Measurements from ENCODE around the gene MACROH2A1.

Gene MACROH2A1

DNA sequence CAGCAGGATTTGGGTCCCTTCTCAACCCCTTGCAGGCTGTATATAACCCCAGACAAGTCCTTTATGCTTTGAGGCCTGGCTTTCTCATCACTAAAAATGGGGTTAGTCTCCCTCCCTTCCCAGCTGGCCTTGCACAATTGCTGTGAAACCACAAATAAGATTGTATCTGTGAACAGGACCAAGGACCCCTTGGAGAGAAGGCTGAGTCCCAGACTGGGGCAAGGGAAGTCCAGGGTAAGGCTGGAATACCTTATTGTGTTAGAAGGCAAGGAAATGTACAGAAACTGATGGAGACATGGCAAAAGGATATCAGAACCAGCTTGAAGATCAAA lies 11.4 kb downstream of the MACROH2A1 start:
- no peak overlapping the region for H3K4me3 ChIP-seq (ENCODE audit: control insufficient read depth, low read depth, low read length)
- TF ChIP-seq, protein P1, sequence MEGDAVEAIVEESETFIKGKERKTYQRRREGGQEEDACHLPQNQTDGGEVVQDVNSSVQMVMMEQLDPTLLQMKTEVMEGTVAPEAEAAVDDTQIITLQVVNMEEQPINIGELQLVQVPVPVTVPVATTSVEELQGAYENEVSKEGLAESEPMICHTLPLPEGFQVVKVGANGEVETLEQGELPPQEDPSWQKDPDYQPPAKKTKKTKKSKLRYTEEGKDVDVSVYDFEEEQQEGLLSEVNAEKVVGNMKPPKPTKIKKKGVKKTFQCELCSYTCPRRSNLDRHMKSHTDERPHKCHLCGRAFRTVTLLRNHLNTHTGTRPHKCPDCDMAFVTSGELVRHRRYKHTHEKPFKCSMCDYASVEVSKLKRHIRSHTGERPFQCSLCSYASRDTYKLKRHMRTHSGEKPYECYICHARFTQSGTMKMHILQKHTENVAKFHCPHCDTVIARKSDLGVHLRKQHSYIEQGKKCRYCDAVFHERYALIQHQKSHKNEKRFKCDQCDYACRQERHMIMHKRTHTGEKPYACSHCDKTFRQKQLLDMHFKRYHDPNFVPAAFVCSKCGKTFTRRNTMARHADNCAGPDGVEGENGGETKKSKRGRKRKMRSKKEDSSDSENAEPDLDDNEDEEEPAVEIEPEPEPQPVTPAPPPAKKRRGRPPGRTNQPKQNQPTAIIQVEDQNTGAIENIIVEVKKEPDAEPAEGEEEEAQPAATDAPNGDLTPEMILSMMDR (IDR thresholded peaks at IDR 0.05; ENCODE audit: control insufficient read depth, insufficient read depth, low read depth, low read length, missing control alignments): no peak
- DNase-seq (ENCODE audit: low read depth): no peak

DNA sequence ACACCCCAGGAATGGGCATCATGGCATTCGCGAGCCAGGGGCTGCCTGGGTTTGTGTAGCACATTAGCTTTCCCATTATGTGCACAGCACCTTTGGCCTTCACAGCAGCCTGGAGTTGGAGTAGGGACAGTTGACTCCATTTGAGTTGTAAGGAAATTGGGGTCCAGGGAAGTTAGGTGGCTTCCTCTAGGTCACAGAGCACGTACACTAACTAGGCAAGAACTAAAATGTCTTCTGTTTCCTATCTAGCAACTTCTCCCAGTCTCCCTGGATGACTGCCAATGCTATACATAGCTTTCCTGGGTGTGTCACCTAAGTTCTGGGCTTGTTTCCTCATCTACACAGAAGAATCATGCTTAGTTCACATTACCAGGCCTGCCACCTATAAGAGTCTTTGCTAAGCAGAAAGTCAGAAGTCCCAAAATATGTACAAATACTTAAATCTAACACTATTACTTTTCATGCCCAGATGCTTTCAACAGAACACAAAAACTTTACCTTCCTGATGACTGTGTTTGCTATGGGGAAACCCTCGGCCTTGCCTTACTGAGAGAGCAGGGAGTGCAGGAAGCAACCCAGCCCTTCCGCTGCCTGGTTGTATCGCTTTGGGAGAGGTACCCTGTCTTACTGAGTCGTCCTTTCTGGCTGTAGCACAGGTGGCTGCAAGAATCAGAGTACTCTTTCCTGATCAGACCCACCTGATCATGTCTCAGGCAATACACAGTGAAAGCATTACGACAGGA lies 12.0 kb downstream of the MACROH2A1 start:
- peak; percentile 82 for DNase-seq (ENCODE audit: low read depth)
- no peak overlapping the region for H3K4me3 ChIP-seq (ENCODE audit: control insufficient read depth, low read depth, low read length)
- TF ChIP-seq, protein P1 (IDR thresholded peaks at IDR 0.05; ENCODE audit: control insufficient read depth, insufficient read depth, low read depth, low read length, missing control alignments): no peak

DNA sequence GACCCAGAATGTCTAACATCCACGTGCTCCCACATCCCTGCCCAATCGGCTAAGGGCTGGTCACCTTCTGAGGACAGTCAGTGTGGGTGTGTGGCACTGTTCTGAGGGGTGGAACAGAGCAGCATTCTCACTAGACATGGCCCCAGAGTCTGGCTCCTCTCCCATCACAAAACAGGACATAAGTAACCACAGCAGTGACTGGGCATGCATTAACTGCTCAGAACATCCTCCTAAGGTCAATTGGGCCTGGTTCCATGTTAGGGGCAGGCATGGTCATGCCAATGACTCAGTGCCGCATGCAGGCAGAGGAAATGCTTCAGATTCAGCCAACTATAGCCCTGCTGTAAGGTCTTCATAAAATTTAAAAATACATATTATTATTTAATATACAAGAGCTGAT lies 12.9 kb downstream of the MACROH2A1 start:
- no peak overlapping the region for H3K4me3 ChIP-seq (ENCODE audit: control insufficient read depth, low read depth, low read length)
- DNase-seq (ENCODE audit: low read depth): no peak
- TF ChIP-seq, protein P1 (IDR thresholded peaks at IDR 0.05; ENCODE audit: control insufficient read depth, insufficient read depth, low read depth, low read length, missing control alignments): no peak

DNA sequence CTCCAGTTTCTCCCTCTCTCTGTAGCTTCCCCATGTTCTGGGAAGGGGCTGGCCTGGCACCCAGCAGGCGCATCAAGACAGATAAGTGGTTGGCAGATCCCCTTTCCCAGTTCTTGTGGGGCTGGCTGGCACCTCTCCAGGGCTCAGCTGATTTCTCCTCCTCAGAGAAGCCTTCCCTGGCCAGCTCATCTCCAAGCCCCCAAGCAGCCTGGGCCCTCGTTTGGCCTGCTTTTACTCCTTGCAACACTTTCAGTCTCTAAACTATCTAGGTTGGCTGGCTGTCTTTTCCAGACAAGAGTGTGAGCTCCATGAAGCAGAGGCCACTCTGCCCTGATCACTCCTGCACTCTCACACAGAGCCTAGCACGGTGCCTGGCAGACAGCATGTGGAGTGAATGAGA lies 13.5 kb downstream of the MACROH2A1 start:
- TF ChIP-seq, protein P1 (IDR thresholded peaks at IDR 0.05; ENCODE audit: control insufficient read depth, insufficient read depth, low read depth, low read length, missing control alignments): no peak
- no peak for DNase-seq (ENCODE audit: low read depth)
- H3K4me3 ChIP-seq (ENCODE audit: control insufficient read depth, low read depth, low read length): no peak overlapping the region

DNA sequence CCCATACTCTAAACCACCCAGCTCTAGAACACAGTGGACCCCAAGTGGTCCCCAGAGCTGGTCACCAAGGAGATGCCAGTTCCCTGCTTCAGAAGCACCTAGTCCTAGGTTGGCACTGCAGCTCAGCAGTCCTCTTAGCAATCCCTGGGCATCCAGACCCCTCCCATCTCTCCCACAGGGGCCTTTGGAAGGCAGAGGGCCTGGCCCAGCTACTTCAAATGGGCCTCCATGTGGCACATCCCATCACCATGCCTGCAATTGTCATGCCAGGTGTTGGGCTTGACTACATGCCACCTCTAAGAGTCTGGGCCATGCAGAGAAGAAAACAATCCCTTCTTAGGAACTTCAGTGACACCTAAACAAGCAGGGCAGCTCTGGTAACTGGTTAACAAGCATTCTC lies 14.1 kb downstream of the MACROH2A1 start:
- no peak overlapping the region for H3K4me3 ChIP-seq (ENCODE audit: control insufficient read depth, low read depth, low read length)
- DNase-seq (ENCODE audit: low read depth): no peak
- TF ChIP-seq, protein P1 (IDR thresholded peaks at IDR 0.05; ENCODE audit: control insufficient read depth, insufficient read depth, low read depth, low read length, missing control alignments): no peak

DNA sequence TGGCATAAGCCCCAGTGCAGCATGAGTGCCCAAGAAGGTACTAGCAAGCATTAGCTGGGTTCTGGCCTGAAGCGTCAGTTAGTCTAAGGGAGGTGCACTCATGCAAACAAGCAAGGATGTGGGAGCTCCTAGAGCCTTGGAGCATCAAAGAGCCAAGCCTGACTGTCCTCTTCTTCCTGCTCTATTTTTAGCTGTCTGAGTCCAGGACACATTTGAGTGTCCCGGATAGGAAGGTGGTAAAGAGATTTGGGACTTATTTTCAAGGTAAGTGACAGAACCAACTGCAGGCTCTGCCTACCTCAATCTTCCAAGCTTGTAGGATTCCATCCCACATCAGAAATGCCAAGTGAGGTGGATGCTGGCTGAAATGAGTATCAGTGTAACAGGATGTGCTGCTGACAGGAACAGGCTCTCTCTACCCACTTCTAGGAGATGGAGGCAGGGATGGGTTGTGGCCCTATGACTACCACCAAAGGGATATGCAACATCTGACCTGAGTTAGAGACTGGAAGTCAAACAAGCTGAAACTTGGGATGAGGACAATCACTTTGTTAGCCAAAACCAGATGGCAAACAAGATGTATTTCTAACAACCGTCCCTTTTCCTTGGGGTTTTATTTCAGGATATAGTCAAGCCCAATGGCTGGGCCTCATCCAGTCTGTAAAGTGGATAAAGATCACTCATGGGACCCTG lies 15.1 kb downstream of the MACROH2A1 start:
- TF ChIP-seq, protein P1 (IDR thresholded peaks at IDR 0.05; ENCODE audit: control insufficient read depth, insufficient read depth, low read depth, low read length, missing control alignments): no peak
- H3K4me3 ChIP-seq (ENCODE audit: control insufficient read depth, low read depth, low read length): no peak overlapping the region
- no peak for DNase-seq (ENCODE audit: low read depth)

All from AG09309 (cell line).